ENCODE results near the gene GTF2H2C_2.
"Not testable (repeated sequence)": the region's sequence is repeated elsewhere in the genome, so short reads cannot be mapped to it uniquely, and the experiment has no call there.

Gene GTF2H2C_2

DNA sequence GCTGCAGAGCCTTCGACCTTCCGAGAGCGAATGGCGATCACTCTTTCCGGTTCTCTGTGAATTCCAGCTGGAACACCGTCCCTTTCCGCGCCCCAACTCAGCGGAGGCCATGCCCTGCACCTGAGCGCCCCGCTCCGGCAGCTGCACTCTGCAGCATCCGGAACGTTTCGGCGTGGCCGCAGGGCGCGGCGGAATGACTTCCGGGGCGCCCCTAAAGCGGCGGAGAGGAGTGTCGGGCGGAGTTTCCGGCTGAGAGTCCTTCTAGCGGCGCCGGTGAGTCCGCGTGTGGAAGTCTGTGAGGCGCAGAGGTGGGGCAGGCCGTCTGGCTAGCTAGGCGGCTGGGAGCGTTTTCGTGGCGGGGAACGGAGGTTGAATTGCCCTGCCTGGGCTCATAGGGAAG, at the start of gene GTF2H2C_2:
Gene GTF2H2C_2, plus strand, starts transcription at position 252 of the 400 bp plus-strand sequence.
- DNase-seq (ENCODE audit: low read depth in 3 of 3, low spot score in 1 of 3), result not testable (repeated sequence)

GRCh38 chr5:70400984-70401686, 14.0 kb upstream of the GTF2H2C_2 start:
- DNase-seq (ENCODE audit: low read depth in 3 of 3, low spot score in 1 of 3), result peak in 2 of 3 donors; percentile 47 to 48

- not testable (repeated sequence) for DNase-seq (ENCODE audit: low read depth in 3 of 3, low spot score in 1 of 3)
Measured at GRCh38 chr5:70421322-70421721, 6.2 kb downstream of the GTF2H2C_2 start.

- DNase-seq (ENCODE audit: low read depth in 3 of 3, low spot score in 1 of 3), result not testable (repeated sequence)
Measured at GRCh38 chr5:70423215-70423614, 8.0 kb downstream of the GTF2H2C_2 start.

DNA sequence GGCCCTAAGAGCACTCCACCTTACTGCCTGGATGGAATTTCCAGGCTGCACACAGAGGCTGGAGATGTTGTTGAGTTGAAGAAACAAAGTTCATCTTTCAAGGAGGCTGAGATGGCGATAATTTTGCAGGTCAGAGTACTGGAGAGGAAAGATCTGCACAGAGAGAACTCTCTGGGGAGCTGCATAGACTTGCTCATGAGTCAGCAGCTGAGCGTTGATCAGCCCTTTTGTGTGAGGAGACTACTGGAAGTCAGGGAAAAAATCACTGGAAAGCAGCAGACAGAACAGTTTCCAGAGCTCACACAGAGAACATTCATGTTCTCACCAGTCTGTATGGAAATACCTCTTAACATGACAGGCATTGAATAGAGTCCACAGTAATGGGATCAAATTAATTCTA, 23.4 kb downstream of the GTF2H2C_2 start:
- DNase-seq (ENCODE audit: low read depth in 3 of 3, low spot score in 1 of 3), result not testable (repeated sequence)

DNA sequence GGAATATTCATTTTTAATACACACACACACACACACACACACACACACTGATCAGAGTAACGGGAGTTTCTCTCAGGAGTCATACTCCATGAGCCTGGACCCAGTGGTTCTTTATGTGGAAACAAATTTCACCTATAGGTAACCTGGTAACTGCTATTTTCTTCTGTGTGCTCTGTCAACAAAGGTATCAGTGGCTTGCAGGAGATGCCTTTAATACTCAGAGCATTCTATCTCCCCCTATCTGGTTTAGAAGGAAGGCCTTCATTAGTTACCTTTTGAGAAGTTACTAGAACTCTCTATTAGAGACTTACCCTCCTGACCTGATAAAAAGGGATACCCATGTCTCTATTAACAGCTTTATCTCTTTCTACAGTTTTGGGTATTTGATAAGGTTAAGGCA, 34.4 kb downstream of the GTF2H2C_2 start:
- DNase-seq (ENCODE audit: low read depth in 3 of 3, low spot score in 1 of 3), result not testable (repeated sequence)

DNA sequence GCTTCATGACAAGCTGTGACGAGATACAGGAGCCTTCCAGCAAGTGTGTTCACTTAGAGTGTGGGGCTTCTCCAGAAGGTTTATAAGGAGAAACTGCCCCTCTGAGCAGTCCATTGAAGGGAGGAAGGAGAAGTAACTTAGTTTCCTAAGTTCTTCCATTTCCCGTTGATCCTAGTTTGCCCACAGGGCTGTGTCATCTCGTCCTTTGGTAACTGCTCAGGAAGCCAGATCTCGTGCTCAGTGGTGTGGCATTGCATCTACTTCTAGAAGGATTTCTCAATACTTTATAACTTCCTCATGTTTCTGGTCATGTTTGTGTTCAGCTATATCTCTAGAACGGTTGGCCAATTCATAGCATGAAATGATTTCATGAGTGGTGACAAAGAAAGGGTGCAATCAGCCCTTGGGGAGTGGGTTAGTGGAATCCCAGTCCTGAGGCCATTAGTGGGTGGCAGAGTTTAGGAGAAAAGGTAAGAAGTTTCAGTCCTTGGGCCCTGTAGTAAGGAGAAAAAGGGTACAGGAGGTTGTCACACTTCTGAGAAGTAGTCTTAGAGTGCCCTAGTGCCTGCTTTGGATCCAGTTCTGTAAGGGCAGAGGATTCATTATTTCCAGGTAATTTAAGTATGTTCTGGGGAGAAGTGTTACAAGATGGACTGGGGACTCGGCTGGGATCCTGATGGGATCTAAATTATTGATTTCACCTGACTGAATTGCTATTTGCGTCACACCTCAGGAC, 36.2 kb downstream of the GTF2H2C_2 start:
- not testable (repeated sequence) for DNase-seq (ENCODE audit: low read depth in 3 of 3, low spot score in 1 of 3)

- DNase-seq (ENCODE audit: low read depth in 3 of 3, low spot score in 1 of 3), result not testable (repeated sequence)
Measured at GRCh38 chr5:70457093-70457492, 41.9 kb downstream of the GTF2H2C_2 start.

- not testable (repeated sequence) for DNase-seq (ENCODE audit: low read depth in 3 of 3, low spot score in 1 of 3)
Measured at GRCh38 chr5:70459188-70459587, 44.0 kb downstream of the GTF2H2C_2 start.

- DNase-seq (ENCODE audit: low read depth in 3 of 3, low spot score in 1 of 3), result not testable (repeated sequence)
Measured at GRCh38 chr5:70461984-70462383, 46.8 kb downstream of the GTF2H2C_2 start.

DNA sequence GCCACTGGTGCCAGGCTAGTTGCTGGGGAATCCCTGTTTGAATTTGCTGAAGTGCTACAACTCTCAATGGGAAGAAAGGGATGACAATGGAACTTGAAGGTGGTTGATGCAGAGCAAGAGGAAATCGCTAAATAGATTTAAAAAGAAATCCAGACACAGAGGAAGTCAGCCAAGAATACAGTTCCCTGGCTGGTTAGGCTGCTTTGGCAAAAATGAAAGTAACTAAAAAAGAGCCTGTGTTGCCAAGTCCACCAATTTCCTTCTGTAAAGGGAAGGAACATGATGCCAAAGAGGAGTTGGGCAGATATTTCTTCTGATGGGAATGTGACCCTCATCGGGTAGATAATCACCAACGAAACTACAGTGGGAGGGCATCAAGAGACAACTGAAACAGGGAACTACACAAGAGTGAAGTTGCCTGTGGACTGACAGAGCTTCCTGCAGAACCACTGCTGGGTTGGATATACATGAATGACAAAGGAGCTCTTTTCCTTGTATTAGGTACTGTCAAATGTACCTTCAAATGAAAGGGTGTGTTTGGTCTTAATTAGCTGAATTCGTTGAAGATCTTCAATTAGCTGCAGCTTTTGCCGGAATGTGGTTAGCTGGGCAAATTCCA, 49.0 kb downstream of the GTF2H2C_2 start:
- not testable (repeated sequence) for DNase-seq (ENCODE audit: low read depth in 3 of 3, low spot score in 1 of 3)

GRCh38 chr5:70469926-70470509, 54.9 kb downstream of the GTF2H2C_2 start:
- not testable (repeated sequence) for DNase-seq (ENCODE audit: low read depth in 3 of 3, low spot score in 1 of 3)
